K562 (cell line): ENCODE results near the gene DUS1L. TPM values are rescaled to one million over a fixed set of nuclear protein-coding genes. Genes with fewer than 3 reads are reported as not detected.

Source experiments
- ATAC-seq: fragments of 200-7000 bp; cut with Tn5 transposase; 3 replicates; pipeline ENCODE4 v1.9.1; 2020; ENCODE audit warnings: moderate library complexity
- BruUV-seq: library from RNA; stranded (reverse); fragments of 400-500 nt; replicated peaks from 2 replicates; lab custom pipeline; 2021; lab: Mats Ljungman, UMichigan
- CTCF ChIA-PET: fragments of 300-600 bp; formaldehyde crosslinking; extraction: SDS; loops from one replicate; lab custom pipeline; 2021; ENCODE audit warnings: low intra/inter-chr PET ratio; lab: Yijun Ruan, JAX
- POLR2A ChIA-PET: fragments of 300-600, 350-650 bp; sonication (Branson Sonifier 250); formaldehyde crosslinking; extraction: SDS; loops from one replicate; lab custom pipeline; 2021; ENCODE audit warnings: antibody characterized with exemption, inconsistent platforms; lab: Yijun Ruan, JAX
- DNase-seq, 4 experiments: peaks; one replicate each; pipeline versions ENCODE4 v3.0.0 to v3.0.0-alpha.2; 2011 to 2018; ENCODE audit warnings: low spot score in 3 of 4, mixed read lengths in 3 of 4; ENCODE audit errors: extremely low read depth in 1 of 4
- FAIRE-seq: peaks from 2 replicates; lab custom pipeline; 2011; peaks lifted over from hg19 to GRCh38; lab: Jason Lieb, UNC
- H2AFZ ChIP-seq: 2 replicates; pipeline ENCODE4 v1.6.0; 2011; ENCODE audit warnings: low read depth, low read length, control low read depth, inconsistent platforms
- H3K27ac ChIP-seq: fragments of 200-600 bp; 3 replicates; pipeline ENCODE4 v1.8.0; 2011; ENCODE audit warnings: low read depth, mild to moderate bottlenecking, control low read depth, inconsistent platforms, low read length, moderate library complexity, mixed read lengths; ENCODE audit errors: extremely low read depth
- H3K27me3 ChIP-seq, 2 experiments: fragments of 300-600 bp in 1 of 2; 2 replicates in 1 of 2; 3 replicates in 1 of 2; pipeline versions ENCODE4 v1.6.0 to v1.8.0; 2011; ENCODE audit warnings: inconsistent platforms in 2 of 2, low read length in 2 of 2, mild to moderate bottlenecking in 1 of 2, mixed read lengths in 1 of 2, moderate library complexity in 1 of 2; ENCODE audit not compliant: control insufficient read depth in 2 of 2, insufficient read depth in 2 of 2
- H3K36me3 ChIP-seq: fragments of 300-600 bp; 3 replicates; pipeline ENCODE4 v1.8.0; 2011; ENCODE audit warnings: mild to moderate bottlenecking, low read length, inconsistent platforms; ENCODE audit not compliant: control insufficient read depth, insufficient read depth
- H3K4me1 ChIP-seq, 2 experiments: fragments of 200-600 bp in 1 of 2; replicated peaks in 1 of 2; 2 replicates in 1 of 2; 3 replicates in 1 of 2; pipeline versions ENCODE4 v1.5.1 to v1.8.0; 2011; ENCODE audit warnings: inconsistent platforms in 2 of 2, low read length in 2 of 2, mild to moderate bottlenecking in 1 of 2, mixed read lengths in 1 of 2, moderate library complexity in 1 of 2; ENCODE audit not compliant: control insufficient read depth in 2 of 2, insufficient read depth in 2 of 2
- H3K4me2 ChIP-seq: 2 replicates; pipeline ENCODE4 v1.6.1; 2011; ENCODE audit warnings: low read length, control low read depth, inconsistent platforms, mixed read lengths; ENCODE audit not compliant: insufficient read depth
- H3K4me3 ChIP-seq: fragments of 200-600 bp; sonication (generic), shearing (Covaris generic); 2 replicates; pipeline ENCODE4 v1.5.1; 2016; ENCODE audit warnings: control low read depth, inconsistent platforms
- H3K79me2 ChIP-seq: fragments of 200-600 bp; 3 replicates; pipeline ENCODE4 v1.8.0; 2011; ENCODE audit warnings: low read length, inconsistent platforms; ENCODE audit not compliant: control insufficient read depth, insufficient read depth
- H3K9ac ChIP-seq, 2 experiments: 2 replicates each; pipeline versions ENCODE4 v1.6.0 to v1.6.1; 2011; ENCODE audit warnings: low read depth in 2 of 2, low read length in 2 of 2, control low read depth in 1 of 2, inconsistent platforms in 1 of 2, mild to moderate bottlenecking in 1 of 2, mixed read lengths in 1 of 2; ENCODE audit not compliant: insufficient read depth in 1 of 2
- H3K9me1 ChIP-seq: one replicate; pipeline ENCODE4 v1.6.0; 2011; ENCODE audit warnings: inconsistent platforms, mild to moderate bottlenecking, low read length, moderate library complexity; ENCODE audit not compliant: control insufficient read depth, insufficient read depth
- H3K9me3 ChIP-seq: replicated peaks from 2 replicates; pipeline ENCODE4 v1.5.1; 2011; ENCODE audit warnings: low read depth, low read length, inconsistent platforms; ENCODE audit not compliant: control insufficient read depth, insufficient read depth
- H4K20me1 ChIP-seq: replicated peaks from 2 replicates; pipeline ENCODE4 v1.6.1; 2011; ENCODE audit warnings: low read length, inconsistent platforms, mixed read lengths; ENCODE audit not compliant: control insufficient read depth, insufficient read depth
- ARID3A ChIP-seq: IDR thresholded peaks from 2 replicates; pipeline ENCODE4 v1.6.1; 2012; ENCODE audit warnings: low read depth, low read length, improper control_type of control experiment, borderline replicate concordance
- HLTF ChIP-seq: fragments of 450-650 bp; IDR thresholded peaks from 2 replicates; pipeline ENCODE4 v1.6.1; 2016
- KAT7 ChIP-seq: sonication (generic); formaldehyde crosslinking; IDR thresholded peaks from 2 replicates; pipeline ENCODE4 v1.8.0; 2022; ENCODE audit warnings: missing genetic modification reagents, mild to moderate bottlenecking, borderline replicate concordance
- MTA3 ChIP-seq: fragments of 450-650 bp; formaldehyde crosslinking; IDR thresholded peaks from 2 replicates; pipeline ENCODE4 v1.6.1; 2017; ENCODE audit warnings: mild to moderate bottlenecking, borderline replicate concordance
- NR2C2 ChIP-seq, 2 experiments: fragments of 200-800 bp in 1 of 2; sonication (Bioruptor generic) in 1 of 2; sonication (generic) in 1 of 2; formaldehyde crosslinking in 1 of 2; IDR thresholded peaks; 2 replicates each; pipeline versions ENCODE4 v1.6.1 to v1.8.0; 2016 to 2022; ENCODE audit warnings: mild to moderate bottlenecking in 1 of 2, missing compliant biosample characterization in 1 of 2, missing genetic modification characterization in 1 of 2, missing genetic modification reagents in 1 of 2
- POU5F1 ChIP-seq: fragments of 150-350 bp; IDR thresholded peaks from 2 replicates; pipeline ENCODE4 v1.6.1; 2014; ENCODE audit warnings: borderline replicate concordance, low read length, low read depth, mild to moderate bottlenecking; ENCODE audit not compliant: partially characterized antibody
- PRPF4 ChIP-seq: fragments of 200-400 bp; formaldehyde crosslinking; IDR thresholded peaks from one replicate; pipeline ENCODE4 v1.6.1; 2017; ENCODE audit warnings: low read length, low read depth, mild to moderate bottlenecking; ENCODE audit not compliant: insufficient read depth, poor library complexity, severe bottlenecking
- PTBP1 ChIP-seq: fragments of 200-400 bp; formaldehyde crosslinking; IDR thresholded peaks from 2 replicates; pipeline ENCODE4 v1.6.1; 2017; ENCODE audit warnings: low read depth, low read length
- PTTG1 ChIP-seq: fragments of 450-650 bp; IDR thresholded peaks from 2 replicates; pipeline ENCODE4 v1.6.1; 2016; ENCODE audit warnings: low read depth, mild to moderate bottlenecking, missing genetic modification characterization, missing compliant biosample characterization
- SAFB ChIP-seq: fragments of 200-400 bp; formaldehyde crosslinking; IDR thresholded peaks from 2 replicates; pipeline ENCODE4 v1.6.1; 2017; ENCODE audit warnings: low read depth, low read length, borderline replicate concordance
- SMARCE1 ChIP-seq: fragments of 450-650 bp; IDR thresholded peaks from 2 replicates; pipeline ENCODE4 v1.7.1; 2016; ENCODE audit warnings: mild to moderate bottlenecking
- SRSF3 ChIP-seq: fragments of 200-400 bp; formaldehyde crosslinking; IDR thresholded peaks from 2 replicates; pipeline ENCODE4 v1.6.1; 2016; ENCODE audit warnings: mild to moderate bottlenecking, low read length, moderate library complexity; ENCODE audit not compliant: insufficient read depth
- THAP7 ChIP-seq: fragments of 250-450 bp; sonication (Bioruptor Pico); IDR thresholded peaks from 2 replicates; pipeline ENCODE4 v1.5.0; 2021
- USF1 ChIP-seq: sonication (generic); formaldehyde crosslinking; IDR thresholded peaks from 2 replicates; pipeline ENCODE4 v1.9.0; 2022; ENCODE audit warnings: mild to moderate bottlenecking, missing genetic modification reagents
- ZC3H4 ChIP-seq: sonication (generic); formaldehyde crosslinking; IDR thresholded peaks from 2 replicates; pipeline ENCODE4 v1.9.0; 2021; ENCODE audit warnings: missing genetic modification reagents, borderline replicate concordance
- ZNF282 ChIP-seq: sonication (generic); formaldehyde crosslinking; IDR thresholded peaks from 2 replicates; pipeline ENCODE4 v1.8.1; 2023; ENCODE audit warnings: missing genetic modification reagents
- ZNF785 ChIP-seq: fragments of 250-450 bp; sonication (Bioruptor Pico); IDR thresholded peaks from 2 replicates; pipeline ENCODE4 v1.4.0; 2020; ENCODE audit warnings: mild to moderate bottlenecking
- WGBS: fragments of 100-300 bp; shearing (Covaris generic); methylation state at CpG from one replicate; pipeline ENCODE4 v1.1.6; 2016; ENCODE audit warnings: low coverage, mixed read lengths; ENCODE audit not compliant: insufficient coverage; ENCODE audit errors: missing lambda C conversion rate; 5-methylcytosine and 5-hydroxymethylcytosine counted together
- in situ Hi-C: fragments of 300-500 bp; cut with MboI; formaldehyde crosslinking; loops from 4 replicates; pipeline ENCODE4 v1.15.0; 2018; ENCODE audit warnings: inconsistent platforms, mixed read lengths
- intact Hi-C: fragments of 100-400 bp; cut with micrococcal nuclease; formaldehyde crosslinking; loops from 2 replicates; pipeline ENCODE4 v1.14.2; 2022
- polyA plus RNA-seq, 8 experiments: library from polyadenylated mRNA; depleted of rRNA in 4 of 8; stranded (reverse) in 5 of 8; unstranded in 3 of 8; fragments of >200 nt; fragmentation: Nextera tagmentation in 2 of 8; fragmentation: Illumina TruSeq in 1 of 8; extraction: Ambion mirVana in 2 of 8; extraction: Trizol in 1 of 8; gene quantifications; 2 replicates each; pipeline versions ENCODE4 v1.2.1 to v1.2.3, GENCODE V29; 2011 to 2014; ENCODE audit warnings: inconsistent platforms in 1 of 8, missing spikeins in 1 of 8
- total RNA-seq, 7 experiments: library from RNA; depleted of rRNA in 6 of 7; stranded (reverse); fragments of >200 nt in 6 of 7; fragmentation: Illumina TruSeq in 2 of 7; extraction: Trizol in 2 of 7; gene quantifications; 2 replicates each; pipeline versions ENCODE4 v1.2.1 to v1.2.3, GENCODE V29; 2011 to 2021; ENCODE audit warnings: low replicate concordance in 1 of 7

DUS1L gene
- total and polyA plus RNA-seq, 9 of the 15 experiments (the other 6 are each of a cell fraction or from before 2014, with no cell fraction given): 7.8 to 210 (median 83.9) TPM

- CTCF ChIA-PET: no interaction called here
- peaks cover 51% of the 10 kb centered on the region for H3K36me3 ChIP-seq
- in situ Hi-C loops (no loop called here), intact Hi-C loops (loop anchor here (5.0 kb wide), 1 partner anchor 65 kb away; the partner anchor contains the start of gene RAC3)
- no peak overlapping the region; the same call in 1 of the 2 replicates for H2AFZ ChIP-seq
- POLR2A ChIA-PET: interaction anchor here (0.6 to 2.0 kb wide), 8 partner anchors 8 to 104 kb away, joined by 3 to 16 read pairs (median 4); no protein-coding TSS in a partner anchor
- H3K9me1 ChIP-seq: no peaks in the 10 kb centered on the region
- H3K79me2 ChIP-seq: peaks cover 65% of the 10 kb centered on the region
- WGBS: 2% methylated on average over 45 of the region's 77 CpGs
- peak overlapping the region; percentile 97 for H3K4me3 ChIP-seq
- ATAC-seq (peak; percentile 57), DNase-seq (peak; percentile 71 to 75 (median 72)), FAIRE-seq (no peak)
- H3K4me1 ChIP-seq: peaks cover 30 to 89% of the 10 kb centered on the region in 2 experiments
- H3K27ac ChIP-seq: peak overlapping the region; percentile 94
- H3K9ac ChIP-seq: peak overlapping the region; percentile 95 to 100
- H3K4me2 ChIP-seq: peak overlapping the region; percentile 78
- TSS peak; percentile 63 for BruUV-seq
- no peaks in the 10 kb centered on the region for H3K27me3 ChIP-seq
- no peaks in the 10 kb centered on the region for H3K9me3 ChIP-seq
- H4K20me1 ChIP-seq: peaks cover 25% of the 10 kb centered on the region
- TF ChIP-seq SRSF3 (0 out of 2 replicates have a peak, but pooled peaks have one; percentile 22), THAP7 (0 out of 2 replicates have a peak, but pooled peaks have one; percentile 8), KAT7 (0 out of 2 replicates have a peak, but pooled peaks have one; percentile 32), ZNF282 (CRISPR knock-in tag) (no peak), PRPF4 (peak; percentile 80), ZC3H4 (CRISPR knock-in tag) (no peak), NR2C2 (CRISPR knock-in tag; IDR thresholded peaks at IDR 0.05) (0 out of 2 replicates have a peak, but pooled peaks have one; percentile 56), NR2C2 (tag; IDR thresholded peaks at IDR 0.05) (no peak), ARID3A (no peak), SMARCE1 (no peak), MTA3 (peak; percentile 61; the same call in 1 of the 2 replicates), PTBP1 (peak; percentile 24; the same call in 1 of the 2 replicates), ZNF785 (no peak), USF1 (CRISPR knock-in tag) (no peak; the same call in 1 of the 2 replicates), PTTG1 (tag) (no peak), POU5F1 (no peak), HLTF (no peak), SAFB (peak; percentile 68)
These were observed 31.7 kb upstream of the DUS1L start for GRCh38 chr17:82097184-82097918.
